Measurements from ENCODE around the gene EDEM3.

The EDEM3 gene

GRCh38 chr1:184672013-184672726, 82.5 kb downstream of the EDEM3 start:
- no peak for DNase-seq (ENCODE audit: low read depth)
- no peak for TF ChIP-seq CTCF (IDR thresholded peaks at IDR 0.05; ENCODE audit: low read depth, low read length, missing control alignments)
- in situ Hi-C loops (cut with HindIII; ENCODE audit: low sequenced_read_pairs), result no loop called here
- no peak overlapping the region for H3K4me3 ChIP-seq (ENCODE audit: low read depth, low read length)

GRCh38 chr1:184669391-184669790, 85.3 kb downstream of the EDEM3 start:
- DNase-seq (ENCODE audit: low read depth), result no peak
- in situ Hi-C loops (cut with HindIII; ENCODE audit: low sequenced_read_pairs), result no loop called here
- no peak for TF ChIP-seq CTCF (IDR thresholded peaks at IDR 0.05; ENCODE audit: low read depth, low read length, missing control alignments)
- H3K4me3 ChIP-seq (ENCODE audit: low read depth, low read length), result no peak overlapping the region

- no peak for TF ChIP-seq CTCF (IDR thresholded peaks at IDR 0.05; ENCODE audit: low read depth, low read length, missing control alignments)
- in situ Hi-C loops (cut with HindIII; ENCODE audit: low sequenced_read_pairs), result no loop called here
- H3K4me3 ChIP-seq (ENCODE audit: low read depth, low read length), result no peak overlapping the region
- DNase-seq (ENCODE audit: low read depth), result no peak
These were observed 89.3 kb downstream of the EDEM3 start for GRCh38 chr1:184665360-184665759.

GRCh38 chr1:184664661-184665060, 90.0 kb downstream of the EDEM3 start:
- DNase-seq (ENCODE audit: low read depth), result no peak
- peak overlapping the region; percentile 41 for H3K4me3 ChIP-seq (ENCODE audit: low read depth, low read length)
- in situ Hi-C loops (cut with HindIII; ENCODE audit: low sequenced_read_pairs), result no loop called here
- TF ChIP-seq CTCF (IDR thresholded peaks at IDR 0.05; ENCODE audit: low read depth, low read length, missing control alignments), result no peak

- H3K4me3 ChIP-seq (ENCODE audit: low read depth, low read length), result peak overlapping the region; percentile 41
- peak; percentile 18 for DNase-seq (ENCODE audit: low read depth)
- in situ Hi-C loops (cut with HindIII; ENCODE audit: low sequenced_read_pairs), result no loop called here
- TF ChIP-seq CTCF (IDR thresholded peaks at IDR 0.05; ENCODE audit: low read depth, low read length, missing control alignments), result peak; percentile 95
These were observed 90.5 kb downstream of the EDEM3 start for GRCh38 chr1:184664042-184664660.

- no peak overlapping the region for H3K4me3 ChIP-seq (ENCODE audit: low read depth, low read length)
- no peak for TF ChIP-seq CTCF (IDR thresholded peaks at IDR 0.05; ENCODE audit: low read depth, low read length, missing control alignments)
- in situ Hi-C loops (cut with HindIII; ENCODE audit: low sequenced_read_pairs), result no loop called here
- no peak for DNase-seq (ENCODE audit: low read depth)
These were observed 92.9 kb downstream of the EDEM3 start for GRCh38 chr1:184661801-184662200.
